ENCODE results near the gene ACTN2. TPM values are rescaled to one million over a fixed set of nuclear protein-coding genes. Genes with fewer than 3 reads are reported as not detected.

The ACTN2 gene
- total RNA-seq, 1 experiment from 2014 or later = 0.98 TPM

DNA sequence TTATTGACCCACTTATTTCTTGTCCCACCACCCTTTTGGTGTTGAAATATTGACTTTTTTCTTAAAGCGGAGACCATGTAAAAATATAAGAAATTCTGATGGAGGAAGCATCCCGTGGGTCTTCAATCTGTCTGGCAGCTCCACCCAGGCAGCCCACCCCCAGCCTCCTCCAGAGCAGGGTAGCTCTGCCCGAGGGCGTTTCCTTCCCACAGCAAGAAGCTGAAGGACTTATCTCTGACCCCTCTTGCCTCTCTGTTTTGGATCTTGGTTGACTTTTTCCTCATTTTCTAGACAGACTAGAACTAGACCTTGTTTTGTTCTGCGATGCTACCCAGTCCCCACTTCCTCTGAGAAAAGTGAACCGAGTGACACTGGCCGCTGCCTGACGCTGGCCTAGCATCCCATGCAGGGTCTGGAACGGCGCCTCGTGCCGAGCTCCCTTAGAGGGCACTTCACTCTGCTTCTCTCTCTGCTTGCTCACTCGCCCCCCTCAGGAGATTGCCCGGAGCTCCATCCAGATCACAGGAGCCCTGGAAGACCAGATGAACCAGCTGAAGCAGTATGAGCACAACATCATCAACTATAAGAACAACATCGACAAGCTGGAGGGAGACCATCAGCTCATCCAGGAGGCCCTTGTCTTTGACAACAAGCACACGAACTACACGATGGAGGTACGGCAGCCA, 68.4 kb downstream of the ACTN2 start:
- no peak for DNase-seq (ENCODE audit: low read depth, low spot score)
- in situ Hi-C loops (cut with HindIII; ENCODE audit: low pct_unique_long_range_greater_than_20kb, low sequenced_read_pairs) = no loop called here

DNA sequence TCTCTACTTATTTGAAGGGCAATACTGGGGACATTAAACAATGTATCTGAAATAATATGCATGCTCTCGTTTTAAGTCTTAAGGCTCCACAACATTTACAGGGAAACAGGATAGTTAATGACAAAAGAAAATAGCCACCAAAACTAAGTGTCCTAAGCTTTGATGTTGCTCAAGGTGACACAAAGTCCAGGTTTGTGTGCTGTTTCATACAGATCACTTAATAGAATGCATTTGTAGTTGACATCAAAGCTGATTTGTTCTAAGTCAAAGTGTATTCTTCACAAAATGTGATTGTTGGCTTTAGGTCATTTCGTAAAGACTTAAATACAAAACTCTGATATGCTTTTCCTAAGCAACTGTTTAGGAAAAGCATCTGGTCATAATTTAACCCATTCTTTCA, 71.3 kb downstream of the ACTN2 start:
- in situ Hi-C loops (cut with HindIII; ENCODE audit: low pct_unique_long_range_greater_than_20kb, low sequenced_read_pairs) = no loop called here
- no peak for DNase-seq (ENCODE audit: low read depth, low spot score)

DNA sequence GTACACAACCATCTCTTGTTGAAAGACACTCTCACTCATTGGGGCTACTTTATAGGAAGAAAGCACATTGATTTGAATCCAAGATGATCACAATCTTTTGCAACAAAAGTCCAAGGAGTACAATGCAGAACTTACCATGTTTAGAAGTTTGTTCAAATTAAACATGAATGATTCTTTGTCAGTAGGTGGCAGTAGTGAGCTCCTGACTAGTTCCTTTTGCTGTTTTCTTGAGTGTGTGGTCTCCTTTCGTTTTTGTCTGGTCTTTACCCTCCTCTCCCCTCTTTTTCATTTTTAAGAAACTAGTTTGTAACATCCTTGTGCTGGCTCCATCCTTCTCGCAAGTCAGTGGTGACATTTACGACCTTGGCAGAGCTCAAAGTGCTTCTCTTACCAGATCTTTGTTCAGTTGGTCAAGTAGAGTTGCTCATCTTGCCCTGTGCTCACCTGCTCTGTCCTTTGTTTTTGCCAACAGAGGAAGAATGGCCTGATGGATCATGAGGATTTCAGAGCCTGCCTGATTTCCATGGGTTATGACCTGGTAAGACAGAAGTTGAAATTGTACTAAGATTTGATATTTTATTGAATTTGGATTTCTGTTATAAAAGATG, 73.1 kb downstream of the ACTN2 start:
- peak; percentile 71 for DNase-seq (ENCODE audit: low read depth, low spot score)
- in situ Hi-C loops (cut with HindIII; ENCODE audit: low pct_unique_long_range_greater_than_20kb, low sequenced_read_pairs) = no loop called here

DNA sequence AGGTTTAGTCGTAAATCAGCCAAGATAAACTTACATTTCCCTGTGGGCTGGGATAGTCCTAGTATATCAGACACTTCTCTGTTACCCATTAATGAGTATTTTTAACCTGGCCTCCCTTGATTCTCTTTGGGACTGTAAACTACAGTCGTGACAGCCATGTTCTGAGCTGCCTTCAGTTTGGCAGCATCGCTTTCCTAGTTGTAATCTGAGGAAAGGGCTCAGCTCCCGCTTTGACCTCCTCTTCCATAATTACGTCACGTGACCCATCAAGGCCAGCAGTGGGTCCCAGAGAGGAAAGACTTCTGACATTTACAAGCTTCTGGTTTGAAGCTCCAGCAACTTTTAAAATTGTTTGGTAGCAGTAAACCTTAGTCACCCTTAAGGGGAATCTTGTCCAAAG, 74.2 kb downstream of the ACTN2 start:
- no peak for DNase-seq (ENCODE audit: low read depth, low spot score)
- in situ Hi-C loops (cut with HindIII; ENCODE audit: low pct_unique_long_range_greater_than_20kb, low sequenced_read_pairs) = no loop called here

DNA sequence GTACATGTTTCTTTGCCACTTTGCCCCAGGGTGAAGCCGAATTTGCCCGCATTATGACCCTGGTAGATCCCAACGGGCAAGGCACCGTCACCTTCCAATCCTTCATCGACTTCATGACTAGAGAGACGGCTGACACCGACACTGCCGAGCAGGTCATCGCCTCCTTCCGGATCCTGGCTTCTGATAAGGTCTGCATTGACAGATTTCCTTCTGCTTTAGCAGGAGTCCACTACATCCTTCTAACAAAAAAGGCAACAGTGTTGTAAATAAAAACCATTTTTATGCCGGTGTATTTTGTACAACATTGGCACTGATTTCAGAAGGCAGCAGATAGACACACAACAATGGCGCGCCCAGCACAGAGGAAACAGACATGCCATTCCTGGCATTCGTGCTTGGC, 74.7 kb downstream of the ACTN2 start:
- DNase-seq (ENCODE audit: low read depth, low spot score) = no peak
- in situ Hi-C loops (cut with HindIII; ENCODE audit: low pct_unique_long_range_greater_than_20kb, low sequenced_read_pairs) = no loop called here

DNA sequence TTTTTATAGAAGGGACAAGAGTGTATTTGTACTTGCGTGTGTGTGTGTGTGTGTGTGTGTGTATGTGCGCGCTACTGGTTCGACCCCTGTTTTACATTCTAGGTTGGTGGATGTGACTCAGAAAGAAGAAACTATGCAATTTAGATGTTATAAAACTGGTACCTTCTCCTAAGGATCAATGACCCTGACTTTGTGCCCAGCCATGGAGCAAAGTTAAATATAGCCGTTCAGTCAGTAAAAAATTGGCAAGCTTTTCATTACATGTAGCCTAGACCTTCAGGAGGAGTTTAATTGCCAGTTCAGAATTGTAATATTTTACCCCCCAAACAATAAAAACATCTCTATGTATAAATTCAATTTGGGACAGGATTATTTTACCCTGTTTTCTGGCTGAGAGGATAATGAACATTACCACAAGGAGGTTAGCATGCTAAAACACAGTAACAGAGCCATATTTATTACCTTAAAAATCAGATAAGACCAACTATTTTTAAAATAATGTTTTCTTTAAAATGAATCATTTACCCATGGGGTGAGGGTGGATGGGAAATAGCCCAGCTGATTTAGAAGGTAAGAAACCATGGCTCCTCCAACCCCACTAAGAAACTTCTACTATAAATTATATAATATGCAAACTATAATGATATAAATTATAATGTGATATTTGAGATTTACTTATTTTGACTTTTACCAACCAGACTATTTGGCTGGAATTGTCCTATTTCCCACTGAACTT, 75.3 kb downstream of the ACTN2 start:
- no peak for DNase-seq (ENCODE audit: low read depth, low spot score)
- in situ Hi-C loops (cut with HindIII; ENCODE audit: low pct_unique_long_range_greater_than_20kb, low sequenced_read_pairs) = no loop called here

DNA sequence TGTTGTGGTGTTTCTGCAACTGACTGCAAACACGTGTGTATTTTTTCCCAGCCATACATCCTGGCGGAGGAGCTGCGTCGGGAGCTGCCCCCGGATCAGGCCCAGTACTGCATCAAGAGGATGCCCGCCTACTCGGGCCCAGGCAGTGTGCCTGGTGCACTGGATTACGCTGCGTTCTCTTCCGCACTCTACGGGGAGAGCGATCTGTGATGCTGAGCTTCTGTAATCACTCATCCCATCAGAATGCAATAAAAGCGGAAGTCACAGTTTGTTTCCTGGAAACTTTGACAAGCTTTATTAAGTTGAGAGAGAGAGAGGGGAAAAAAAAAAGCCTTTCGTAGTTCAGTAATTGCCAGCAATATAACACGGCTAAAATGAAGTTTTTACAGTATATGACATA, 76.1 kb downstream of the ACTN2 start:
- DNase-seq (ENCODE audit: low read depth, low spot score) = no peak
- in situ Hi-C loops (cut with HindIII; ENCODE audit: low pct_unique_long_range_greater_than_20kb, low sequenced_read_pairs) = no loop called here

DNA sequence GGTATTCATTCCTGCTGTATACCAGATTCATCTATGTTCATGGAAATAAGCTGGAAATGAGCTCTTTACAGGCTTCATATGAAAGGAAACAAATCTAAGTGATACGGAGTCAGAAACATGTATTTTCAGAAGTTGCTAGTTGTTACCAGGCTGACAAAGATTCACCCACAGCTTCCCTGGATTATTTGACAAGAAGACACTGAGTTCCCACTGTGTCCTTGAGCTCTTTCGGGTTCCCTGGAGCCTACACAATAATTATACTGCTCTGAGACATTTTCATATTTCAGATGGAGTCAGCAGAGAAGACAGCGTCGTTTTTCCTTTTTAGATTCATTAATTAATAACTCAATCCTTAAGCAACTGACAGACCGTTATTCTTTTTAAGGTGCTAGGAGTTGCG, 79.5 kb downstream of the ACTN2 start:
- in situ Hi-C loops (cut with HindIII; ENCODE audit: low pct_unique_long_range_greater_than_20kb, low sequenced_read_pairs) = no loop called here

DNA sequence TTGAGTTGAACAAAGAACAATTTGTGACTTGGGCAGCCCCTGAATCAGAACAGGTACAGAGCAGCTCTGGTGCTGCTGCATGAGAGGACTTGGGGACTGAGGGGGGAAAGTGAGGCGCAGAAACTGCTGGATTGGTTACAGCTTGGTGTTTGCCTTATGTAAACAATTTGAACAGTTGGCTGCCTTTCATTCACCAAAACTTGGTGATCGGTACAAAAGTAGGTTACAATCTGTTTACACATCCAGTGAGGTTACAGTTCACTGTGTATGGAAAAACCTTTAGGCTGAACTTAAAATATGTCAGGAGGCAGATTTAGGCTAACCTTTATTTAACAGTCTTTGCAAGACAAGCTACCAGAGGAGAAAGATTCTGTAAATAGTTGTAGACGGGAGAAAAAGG, 80.2 kb downstream of the ACTN2 start:
- no peak for DNase-seq (ENCODE audit: low read depth, low spot score)

More for the DNA sequence above, 79.5 kb downstream of the ACTN2 start:
- no peak for DNase-seq (ENCODE audit: low read depth, low spot score)

DNA sequence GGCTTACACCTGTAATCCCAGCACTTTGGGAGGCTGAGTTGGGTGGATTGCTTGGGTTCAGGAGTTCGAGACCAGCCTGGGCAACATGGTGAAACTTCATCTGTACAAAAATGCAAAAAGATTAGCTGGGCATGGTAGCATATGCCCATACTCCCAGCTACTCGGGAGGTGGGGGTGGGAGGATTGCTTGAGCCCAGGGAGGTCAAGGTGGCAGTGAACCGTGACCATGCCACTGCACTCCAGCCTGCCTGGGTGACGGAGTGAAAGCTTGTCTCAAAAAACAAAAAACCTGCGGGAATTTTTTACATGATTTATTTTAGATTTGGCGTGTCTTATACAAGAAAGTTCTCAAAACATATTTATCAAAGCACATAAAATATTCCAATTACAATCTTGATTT, 81.0 kb downstream of the ACTN2 start:
- DNase-seq (ENCODE audit: low read depth, low spot score) = no peak
- in situ Hi-C loops (cut with HindIII; ENCODE audit: low pct_unique_long_range_greater_than_20kb, low sequenced_read_pairs) = no loop called here

More for the DNA sequence above, 80.2 kb downstream of the ACTN2 start:
- in situ Hi-C loops (cut with HindIII; ENCODE audit: low pct_unique_long_range_greater_than_20kb, low sequenced_read_pairs) = no loop called here

DNA sequence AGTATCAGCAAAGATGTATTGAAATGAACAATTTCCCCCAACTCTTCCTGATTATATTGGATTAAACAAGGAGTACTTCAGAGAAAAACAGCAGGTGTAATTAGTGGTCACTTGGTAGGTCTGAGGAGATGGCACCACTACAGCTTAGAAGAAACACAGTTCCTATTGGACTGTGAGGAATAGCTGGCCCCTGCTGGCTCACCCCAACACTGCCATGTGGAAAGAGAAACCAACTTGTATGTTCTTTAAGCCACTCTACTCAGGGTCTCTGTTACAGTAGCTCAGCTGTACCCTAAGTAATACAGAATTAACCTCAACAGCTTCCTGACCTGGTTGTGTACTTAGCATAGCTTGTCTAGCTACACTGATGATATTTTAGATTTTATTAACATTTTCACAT, 82.3 kb downstream of the ACTN2 start:
- no peak for DNase-seq (ENCODE audit: low read depth, low spot score)
- in situ Hi-C loops (cut with HindIII; ENCODE audit: low pct_unique_long_range_greater_than_20kb, low sequenced_read_pairs) = no loop called here

DNA sequence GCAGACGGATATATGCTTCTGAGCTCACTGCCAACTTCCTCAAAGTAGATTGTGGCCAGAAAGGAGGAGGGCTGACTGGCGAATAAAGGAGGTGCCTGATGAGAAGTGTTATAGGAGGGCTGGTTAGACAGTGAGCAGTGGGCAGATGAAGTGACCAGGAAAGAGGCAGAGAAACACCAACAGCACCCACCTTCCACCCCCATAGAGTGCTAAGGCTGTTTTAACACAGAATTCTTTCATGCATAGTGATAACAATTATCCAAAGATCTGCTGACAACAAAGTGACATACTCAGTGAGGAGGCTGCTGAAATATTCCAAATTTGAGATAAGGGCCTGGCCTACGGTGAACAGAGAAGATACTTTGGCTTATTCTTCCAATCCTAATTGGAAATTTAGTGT, 87.6 kb downstream of the ACTN2 start:
- in situ Hi-C loops (cut with HindIII; ENCODE audit: low pct_unique_long_range_greater_than_20kb, low sequenced_read_pairs) = no loop called here
- DNase-seq (ENCODE audit: low read depth, low spot score) = no peak

DNA sequence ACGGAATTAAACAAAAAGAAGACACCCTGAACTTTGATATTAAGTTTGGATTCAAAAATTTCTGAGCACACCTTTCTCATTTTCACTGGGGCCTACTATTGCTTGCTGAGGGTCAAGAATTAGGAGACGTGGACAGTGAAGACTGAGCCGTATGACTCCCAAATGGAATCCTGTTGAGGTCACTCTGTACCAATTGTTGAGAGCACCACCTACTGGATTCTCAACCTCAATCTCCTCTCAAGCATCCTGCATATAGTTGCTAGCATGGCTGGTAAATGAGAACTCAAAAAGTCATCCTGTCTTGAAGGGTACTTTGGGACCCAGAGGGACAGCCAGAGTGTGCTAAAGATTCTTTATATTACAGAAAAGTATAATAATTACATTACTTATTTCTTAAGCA, 88.6 kb downstream of the ACTN2 start:
- DNase-seq (ENCODE audit: low read depth, low spot score) = peak; percentile 68
- in situ Hi-C loops (cut with HindIII; ENCODE audit: low pct_unique_long_range_greater_than_20kb, low sequenced_read_pairs) = no loop called here

DNA sequence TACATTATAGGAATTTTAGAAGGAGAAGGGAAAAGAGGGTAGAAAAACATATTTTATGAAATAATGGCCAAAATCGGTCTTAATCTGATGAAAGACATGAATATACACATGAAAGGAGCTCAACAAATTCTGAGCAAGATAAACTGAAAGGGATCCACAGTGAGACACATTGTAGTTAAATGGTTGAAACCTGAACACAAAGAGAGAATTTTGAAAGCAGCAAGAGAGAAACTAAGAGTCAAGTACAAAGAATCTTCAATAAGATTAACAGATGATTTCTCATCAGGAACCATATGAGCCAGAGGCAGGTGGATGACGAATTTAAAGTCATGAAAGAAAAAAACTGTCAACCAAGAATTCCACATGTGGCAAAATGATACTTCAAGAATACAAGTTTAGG, 93.0 kb downstream of the ACTN2 start:
- no peak for DNase-seq (ENCODE audit: low read depth, low spot score)
- in situ Hi-C loops (cut with HindIII; ENCODE audit: low pct_unique_long_range_greater_than_20kb, low sequenced_read_pairs) = no loop called here

DNA sequence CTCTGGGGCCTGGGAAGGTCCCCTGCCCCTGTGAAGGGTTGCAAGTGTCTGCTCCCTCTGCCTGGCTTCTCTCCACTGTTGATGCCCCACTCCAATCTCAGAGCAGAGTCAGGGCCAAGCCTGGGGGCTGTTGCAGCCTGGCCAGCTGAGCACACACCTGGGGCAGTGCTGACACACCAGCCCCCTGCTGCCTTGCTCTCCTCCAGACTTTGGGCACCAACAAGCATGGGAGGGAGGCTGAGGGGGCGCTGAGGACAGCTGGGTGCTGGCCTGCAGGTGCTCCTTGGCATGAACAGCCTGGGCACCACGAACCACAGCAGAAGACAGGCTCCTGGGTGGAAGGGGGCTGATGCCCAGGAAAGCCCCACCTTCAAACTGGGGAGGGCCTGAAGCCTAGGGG, 99.2 kb downstream of the ACTN2 start:
- in situ Hi-C loops (cut with HindIII; ENCODE audit: low pct_unique_long_range_greater_than_20kb, low sequenced_read_pairs) = no loop called here
- no peak for DNase-seq (ENCODE audit: low read depth, low spot score)

DNA sequence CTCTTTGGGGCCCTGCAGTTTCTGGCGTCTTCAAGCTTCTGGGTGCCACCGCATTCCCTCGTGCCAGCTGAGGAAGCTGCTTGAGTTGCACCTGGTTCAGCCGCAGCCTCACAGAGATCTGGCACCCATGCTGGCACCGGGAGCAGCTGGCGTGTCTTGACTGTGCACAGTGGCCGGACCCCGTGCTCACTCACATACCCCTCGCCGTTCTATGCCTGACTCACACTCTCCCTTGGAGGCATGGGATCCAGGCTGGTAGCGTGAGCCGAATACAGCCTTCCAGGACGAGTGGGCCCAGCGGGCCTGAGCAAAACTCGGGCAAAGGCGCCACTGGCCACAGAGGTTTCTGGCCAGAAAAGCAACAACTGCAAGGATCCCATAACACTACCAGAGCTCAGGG, 100.2 kb downstream of the ACTN2 start:
- in situ Hi-C loops (cut with HindIII; ENCODE audit: low pct_unique_long_range_greater_than_20kb, low sequenced_read_pairs) = no loop called here
- no peak for DNase-seq (ENCODE audit: low read depth, low spot score)

DNA sequence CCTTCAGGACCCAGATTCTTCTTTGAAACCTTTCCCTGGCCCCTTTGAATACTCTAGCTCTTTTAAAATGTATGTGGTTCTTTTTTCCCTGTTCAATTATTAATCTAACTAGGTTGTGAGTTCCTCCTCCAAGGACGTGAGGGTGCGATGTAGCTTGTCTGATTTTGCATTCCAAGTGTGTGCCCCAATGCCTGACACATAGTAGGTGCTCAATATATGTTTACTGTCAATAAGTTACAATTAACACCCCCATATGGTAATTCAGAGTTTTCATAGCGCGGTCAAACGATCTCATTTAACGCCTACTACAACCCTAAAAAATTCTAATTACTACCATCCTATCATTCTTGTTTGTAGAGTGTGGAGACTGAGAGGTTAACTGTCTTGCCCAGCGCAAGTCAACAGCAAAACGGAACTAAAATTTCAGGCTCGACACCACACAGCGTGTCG, 108.3 kb downstream of the ACTN2 start:
- DNase-seq (ENCODE audit: low read depth, low spot score) = no peak
- in situ Hi-C loops (cut with HindIII; ENCODE audit: low pct_unique_long_range_greater_than_20kb, low sequenced_read_pairs) = no loop called here

DNA sequence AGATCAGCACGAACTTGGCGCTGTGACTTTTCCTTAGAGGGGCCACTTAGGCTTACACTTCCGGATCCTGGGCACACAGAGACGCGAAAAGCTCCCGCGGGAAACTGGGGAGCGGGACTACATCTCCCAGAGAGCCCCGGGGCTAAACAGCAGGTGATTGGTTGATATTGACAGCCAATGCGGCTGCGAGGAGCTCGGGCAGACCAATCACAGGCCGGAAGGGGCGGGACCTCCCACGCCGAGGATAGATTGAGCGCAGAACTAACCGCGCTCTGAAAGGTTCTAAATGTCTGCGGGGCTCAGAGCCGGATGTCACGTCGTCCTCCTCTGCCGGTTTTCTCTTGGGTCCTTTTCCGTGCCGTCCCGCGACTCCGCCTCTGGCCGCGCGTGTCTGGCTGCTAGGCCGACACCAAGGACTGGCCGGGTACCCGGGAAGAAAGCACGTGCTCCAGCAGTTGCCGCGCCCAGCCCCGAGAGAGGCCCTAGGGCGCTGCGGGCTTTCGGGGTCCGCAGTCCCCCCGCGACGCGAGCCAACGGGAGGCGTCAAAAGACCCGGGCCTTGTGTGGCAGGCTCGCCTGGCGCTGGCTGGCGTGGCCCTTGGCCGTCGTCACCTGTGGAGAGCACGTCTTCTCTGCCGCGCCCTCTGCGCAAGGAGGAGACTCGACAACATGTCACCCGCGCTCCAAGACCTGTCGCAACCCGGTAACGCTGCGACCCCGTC, 108.9 kb downstream of the ACTN2 start, which contains the start of gene MTR:
TSS of gene MTR (plus strand) at position 258 of the 722 bp plus-strand sequence. CDS start at position 670, 412 bp downstream.
- in situ Hi-C loops (cut with HindIII; ENCODE audit: low pct_unique_long_range_greater_than_20kb, low sequenced_read_pairs) = no loop called here
- DNase-seq (ENCODE audit: low read depth, low spot score) = peak; percentile 99
